ENCODE data around the gene RAB11FIP3. TPM values are rescaled to one million over a fixed set of nuclear protein-coding genes. Genes with fewer than 3 reads are reported as not detected.

The RAB11FIP3 gene
- total RNA-seq, 1 donor from 2014 or later = 47.0 TPM

DNA sequence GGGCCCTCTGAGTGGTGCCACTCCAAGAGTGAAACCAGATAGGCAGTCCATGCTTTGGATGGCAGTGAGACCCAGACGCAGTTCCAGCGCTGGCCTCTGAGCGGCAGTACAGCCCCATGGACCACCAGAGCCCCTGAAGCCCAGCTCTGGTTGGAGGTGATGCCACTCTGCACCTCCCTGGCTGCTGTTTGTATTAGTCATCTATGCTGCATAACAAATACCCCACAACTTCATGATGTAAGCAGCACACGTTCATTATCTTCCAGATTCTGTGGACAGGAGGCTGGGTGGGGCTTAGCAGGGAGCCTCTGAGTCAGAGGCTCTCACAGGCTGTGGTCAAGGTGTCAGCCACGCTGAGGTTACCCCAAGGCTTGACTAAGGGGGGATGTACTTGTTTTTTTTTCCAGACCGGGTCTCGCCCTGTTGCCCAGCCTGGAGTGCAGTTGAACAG is 33.5 kb upstream of the RAB11FIP3 start:
- peak in 1 of 2 donors; percentile 70 for DNase-seq (ENCODE audit: low spot score in 2 of 2)
- H3K9me3 ChIP-seq = no peaks in the 10 kb centered on the region
- H3K27ac ChIP-seq = no peak overlapping the region
- no peaks in the 10 kb centered on the region for H3K27me3 ChIP-seq
- TF ChIP-seq, protein P1, sequence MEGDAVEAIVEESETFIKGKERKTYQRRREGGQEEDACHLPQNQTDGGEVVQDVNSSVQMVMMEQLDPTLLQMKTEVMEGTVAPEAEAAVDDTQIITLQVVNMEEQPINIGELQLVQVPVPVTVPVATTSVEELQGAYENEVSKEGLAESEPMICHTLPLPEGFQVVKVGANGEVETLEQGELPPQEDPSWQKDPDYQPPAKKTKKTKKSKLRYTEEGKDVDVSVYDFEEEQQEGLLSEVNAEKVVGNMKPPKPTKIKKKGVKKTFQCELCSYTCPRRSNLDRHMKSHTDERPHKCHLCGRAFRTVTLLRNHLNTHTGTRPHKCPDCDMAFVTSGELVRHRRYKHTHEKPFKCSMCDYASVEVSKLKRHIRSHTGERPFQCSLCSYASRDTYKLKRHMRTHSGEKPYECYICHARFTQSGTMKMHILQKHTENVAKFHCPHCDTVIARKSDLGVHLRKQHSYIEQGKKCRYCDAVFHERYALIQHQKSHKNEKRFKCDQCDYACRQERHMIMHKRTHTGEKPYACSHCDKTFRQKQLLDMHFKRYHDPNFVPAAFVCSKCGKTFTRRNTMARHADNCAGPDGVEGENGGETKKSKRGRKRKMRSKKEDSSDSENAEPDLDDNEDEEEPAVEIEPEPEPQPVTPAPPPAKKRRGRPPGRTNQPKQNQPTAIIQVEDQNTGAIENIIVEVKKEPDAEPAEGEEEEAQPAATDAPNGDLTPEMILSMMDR (IDR thresholded peaks at IDR 0.05) = peak; percentile 60 to 80 (median 66)
- no peaks in the 10 kb centered on the region for H3K36me3 ChIP-seq
- H3K4me3 ChIP-seq = no peak overlapping the region
- H3K4me1 ChIP-seq = no peaks in the 10 kb centered on the region
- intact Hi-C loops (cut with DNase I) = loop anchor here (5.0 to 10.0 kb wide), 2 partner anchors 95 to 273 kb away; partner anchors contain the start of gene RHOT2

DNA sequence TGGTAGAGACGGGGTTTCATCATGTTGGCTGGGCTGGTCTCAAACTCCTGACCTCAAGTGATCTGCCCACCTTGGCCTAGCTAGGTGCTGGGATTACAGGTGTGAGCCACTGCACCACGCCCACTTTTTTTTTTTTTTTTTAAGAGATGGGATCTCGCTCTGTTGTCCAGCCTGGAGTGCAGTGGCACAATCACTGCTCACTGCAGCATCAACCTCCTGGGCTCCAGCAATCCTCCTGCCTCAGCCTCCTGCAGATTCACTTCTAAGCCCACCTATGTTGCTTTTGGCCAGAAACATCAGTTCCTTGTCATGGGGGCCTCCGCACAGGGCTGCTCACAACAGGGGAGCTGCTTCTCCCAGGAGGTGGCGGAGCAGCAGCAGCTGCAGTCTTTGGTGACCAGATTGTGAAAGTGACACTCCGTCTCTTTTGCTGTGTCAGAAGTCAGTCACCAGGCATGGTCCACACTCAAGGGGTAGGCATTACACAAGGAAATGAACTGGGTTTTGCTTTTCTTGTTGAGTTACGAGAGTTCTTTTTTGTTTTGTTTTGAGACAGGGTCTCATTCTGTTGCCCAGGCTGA is 32.9 kb upstream of the RAB11FIP3 start:
- no peaks in the 10 kb centered on the region for H3K9me3 ChIP-seq
- no peak for DNase-seq (ENCODE audit: low spot score in 2 of 2)
- H3K4me1 ChIP-seq = no peaks in the 10 kb centered on the region
- intact Hi-C loops (cut with DNase I) = loop anchor here (5.0 to 10.0 kb wide), 2 partner anchors 95 to 272 kb away; partner anchors contain the start of gene RHOT2
- TF ChIP-seq, protein P1 (IDR thresholded peaks at IDR 0.05) = no peak
- no peak overlapping the region for H3K27ac ChIP-seq
- H3K27me3 ChIP-seq = no peaks in the 10 kb centered on the region
- H3K4me3 ChIP-seq = no peak overlapping the region
- H3K36me3 ChIP-seq = no peaks in the 10 kb centered on the region

DNA sequence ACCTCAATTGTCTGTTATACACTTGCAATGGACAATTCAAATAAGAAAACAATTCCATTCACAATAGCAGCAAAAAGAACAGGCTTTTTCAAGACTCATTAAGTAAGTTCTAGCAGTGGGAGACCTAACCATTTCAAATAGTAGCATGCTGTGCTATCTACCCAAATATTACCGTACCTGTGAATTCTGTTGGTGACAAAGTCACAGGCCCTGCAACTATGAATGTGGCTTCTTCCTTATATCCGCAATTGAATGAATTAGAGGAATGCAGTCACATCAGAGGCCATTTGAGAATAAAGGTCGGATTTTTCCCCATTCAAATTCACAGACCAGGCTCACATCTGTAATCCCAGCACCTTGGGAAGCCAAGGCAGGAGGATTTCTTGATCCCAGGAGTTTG is 29.2 kb upstream of the RAB11FIP3 start:
- H3K4me1 ChIP-seq = peaks cover 4 to 7% of the 10 kb centered on the region in 2 donors
- intact Hi-C loops (cut with DNase I) = loop anchor here (2.0 to 10.0 kb wide), 2 partner anchors 13 to 269 kb away; partner anchors contain the start of gene RHOT2
- no peaks in the 10 kb centered on the region for H3K9me3 ChIP-seq
- no peaks in the 10 kb centered on the region for H3K36me3 ChIP-seq
- TF ChIP-seq, protein P1 (IDR thresholded peaks at IDR 0.05) = no peak
- H3K4me3 ChIP-seq = peak overlapping the region; percentile 79 to 95
- DNase-seq (ENCODE audit: low spot score in 2 of 2) = no peak
- no peaks in the 10 kb centered on the region for H3K27me3 ChIP-seq
- peak overlapping the region; percentile 58 to 88 for H3K27ac ChIP-seq

DNA sequence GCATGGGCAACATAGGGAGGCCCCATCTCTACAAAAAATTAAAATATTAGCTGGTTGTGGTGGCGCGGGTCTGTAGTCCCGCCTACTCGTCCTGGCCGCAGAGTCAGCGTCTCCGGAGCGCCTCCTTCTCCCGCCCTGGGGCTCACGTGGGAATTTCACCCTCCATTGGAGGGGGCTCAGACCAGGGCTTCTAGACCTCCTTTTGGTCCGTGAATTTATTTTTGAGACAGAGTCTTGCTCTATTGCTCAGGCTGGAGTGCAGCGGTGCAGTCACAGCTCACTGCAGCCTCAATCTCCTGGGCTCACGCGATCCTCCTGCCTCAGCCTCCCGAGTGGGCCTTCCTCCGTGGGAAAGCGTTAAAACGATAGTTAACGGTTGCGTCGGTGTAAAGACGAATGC is 28.8 kb upstream of the RAB11FIP3 start:
- Histone ChIP-seq H3K36me3 (no peaks in the 10 kb centered on the region), H3K4me3 (peak overlapping the region; percentile 79 to 95), H3K4me1 (peaks cover 4 to 7% of the 10 kb centered on the region in 2 donors), H3K9me3 (no peaks in the 10 kb centered on the region), H3K27me3 (no peaks in the 10 kb centered on the region), H3K27ac (peak overlapping the region; percentile 58 to 88)
- no peak for DNase-seq (ENCODE audit: low spot score in 2 of 2)
- TF ChIP-seq, protein P1 (IDR thresholded peaks at IDR 0.05) = no peak
- intact Hi-C loops (cut with DNase I) = loop anchor here (2.0 to 10.0 kb wide), 2 partner anchors 14 to 268 kb away; partner anchors contain the start of gene RHOT2

DNA sequence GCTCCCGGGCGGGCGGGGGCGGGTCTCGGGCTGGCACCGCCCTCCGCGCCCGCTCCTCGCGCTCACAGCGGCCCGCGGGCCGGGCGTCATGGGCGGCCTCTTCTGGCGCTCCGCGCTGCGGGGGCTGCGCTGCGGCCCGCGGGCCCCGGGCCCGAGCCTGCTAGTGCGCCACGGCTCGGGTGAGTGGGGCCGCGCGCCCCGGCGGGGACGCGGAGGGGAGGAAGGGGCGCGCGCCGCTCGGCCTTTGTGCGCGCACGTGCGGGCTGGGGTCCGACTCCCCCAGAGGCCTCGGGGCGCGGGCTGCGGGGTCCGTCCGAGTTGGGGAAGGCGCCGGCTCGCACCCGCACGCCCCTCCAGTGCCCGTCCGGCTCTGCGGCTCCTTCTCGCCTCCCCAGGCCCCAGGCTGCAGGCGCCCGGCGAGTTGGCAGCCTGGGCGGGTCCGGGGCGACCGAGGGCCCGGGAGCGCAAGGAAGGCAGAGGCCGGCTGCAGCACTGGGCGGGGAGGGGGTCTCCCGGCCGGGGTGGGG is 28.3 kb upstream of the RAB11FIP3 start, which contains the start of gene NME4:
Gene NME4 (plus strand): TSS at position 65 of the 527 bp plus-strand sequence. CDS start 24 bp downstream, at position 89.
- Histone ChIP-seq H3K4me3 (peak within 1 kb of the TSS; percentile 79 to 95), H3K27ac (peak within 1 kb of the TSS; percentile 58 to 88), H3K36me3 (no peaks in the 10 kb centered on the region), H3K27me3 (no peaks in the 10 kb centered on the region), H3K9me3 (no peaks in the 10 kb centered on the region), H3K4me1 (peaks cover 4 to 8% of the 10 kb centered on the region in 2 donors)
- TF ChIP-seq, protein P1 (IDR thresholded peaks at IDR 0.05) = no peak
- intact Hi-C loops (cut with DNase I) = loop anchor here (2.0 to 10.0 kb wide), 2 partner anchors 14 to 268 kb away; partner anchors contain the start of gene RHOT2
- DNase-seq (ENCODE audit: low spot score in 2 of 2) = no peak
